ENCODE measurements around the gene PBRM1.

DNA sequence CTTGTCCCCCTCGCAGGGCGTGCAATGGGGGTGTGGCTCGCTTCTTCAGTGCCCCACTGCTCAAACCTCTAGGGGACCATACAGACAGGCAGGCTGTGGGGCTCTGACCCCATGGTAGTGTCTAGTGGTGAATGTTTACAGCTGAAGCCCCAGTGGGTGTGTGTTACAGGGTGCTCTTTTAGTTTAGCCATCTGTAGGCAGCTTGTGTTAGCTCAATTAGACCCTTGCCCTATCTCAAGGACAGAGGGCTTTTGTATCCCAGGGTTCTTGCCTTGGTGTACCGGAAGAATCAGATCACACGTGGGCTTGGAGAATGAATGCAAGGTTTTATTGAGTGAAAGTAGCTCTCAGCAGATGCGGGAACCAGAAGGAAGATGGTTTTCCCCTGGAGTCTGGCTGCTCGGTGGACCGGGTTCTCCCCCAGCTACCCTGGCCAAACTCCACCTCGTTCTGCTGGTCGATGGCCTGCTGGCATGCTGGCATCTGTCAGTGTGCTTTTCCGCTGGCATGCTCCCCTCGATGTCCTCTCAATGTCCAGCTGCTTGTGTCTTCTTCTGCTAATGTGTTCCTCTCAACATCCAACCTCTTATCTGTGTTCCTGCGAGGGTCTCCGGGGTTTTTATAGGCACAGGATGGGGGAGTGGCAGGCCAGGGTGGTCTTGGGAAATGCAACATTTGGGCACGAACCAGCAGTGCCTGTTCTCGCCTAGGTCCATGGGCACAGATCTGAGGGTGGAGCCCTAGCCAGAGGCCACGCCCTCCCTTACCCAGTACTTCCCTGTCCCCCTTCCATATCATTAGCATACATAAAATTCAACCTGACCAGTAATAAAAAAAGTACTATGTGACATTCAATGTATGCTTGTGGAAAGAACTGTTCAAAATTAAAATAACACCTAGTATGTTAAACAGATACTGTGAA, 26.8 kb upstream of the PBRM1 start:
- TF ChIP-seq, protein P1, sequence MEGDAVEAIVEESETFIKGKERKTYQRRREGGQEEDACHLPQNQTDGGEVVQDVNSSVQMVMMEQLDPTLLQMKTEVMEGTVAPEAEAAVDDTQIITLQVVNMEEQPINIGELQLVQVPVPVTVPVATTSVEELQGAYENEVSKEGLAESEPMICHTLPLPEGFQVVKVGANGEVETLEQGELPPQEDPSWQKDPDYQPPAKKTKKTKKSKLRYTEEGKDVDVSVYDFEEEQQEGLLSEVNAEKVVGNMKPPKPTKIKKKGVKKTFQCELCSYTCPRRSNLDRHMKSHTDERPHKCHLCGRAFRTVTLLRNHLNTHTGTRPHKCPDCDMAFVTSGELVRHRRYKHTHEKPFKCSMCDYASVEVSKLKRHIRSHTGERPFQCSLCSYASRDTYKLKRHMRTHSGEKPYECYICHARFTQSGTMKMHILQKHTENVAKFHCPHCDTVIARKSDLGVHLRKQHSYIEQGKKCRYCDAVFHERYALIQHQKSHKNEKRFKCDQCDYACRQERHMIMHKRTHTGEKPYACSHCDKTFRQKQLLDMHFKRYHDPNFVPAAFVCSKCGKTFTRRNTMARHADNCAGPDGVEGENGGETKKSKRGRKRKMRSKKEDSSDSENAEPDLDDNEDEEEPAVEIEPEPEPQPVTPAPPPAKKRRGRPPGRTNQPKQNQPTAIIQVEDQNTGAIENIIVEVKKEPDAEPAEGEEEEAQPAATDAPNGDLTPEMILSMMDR (IDR thresholded peaks at IDR 0.05) = no peak
- TF ChIP-seq EZH2 (IDR thresholded peaks at IDR 0.05) (no peak), EZH2phosphoT487 (IDR thresholded peaks at IDR 0.05) (no peak)

Measured in neural progenitor cell (in vitro differentiated cells).